Lung (tissue), 12 donors: ENCODE results near the gene PCBP3. TPM values are rescaled to one million over a fixed set of nuclear protein-coding genes. Genes with fewer than 3 reads are reported as not detected.

Source experiments
- ATAC-seq: fragments of 200-7000 bp; cut with Tn5 transposase; one replicate; pipeline ENCODE4 v1.9.1; 2020; ENCODE audit warnings: moderate number of reproducible peaks; ENCODE audit not compliant: insufficient read depth, low FRiP score
- DNase-seq, 3 donors: peaks; one replicate each; pipeline ENCODE4 v3.0.0-alpha.2; 2013 to 2017
- H3K27ac ChIP-seq, 2 donors: one replicate each; pipeline ENCODE4 v1.5.1; 2013; ENCODE audit warnings: mild to moderate bottlenecking in 2 of 2, moderate library complexity in 2 of 2, control low read depth in 1 of 2, inconsistent platforms in 1 of 2, low read depth in 1 of 2, low read length in 1 of 2
- H3K27me3 ChIP-seq, 3 donors: one replicate each; pipeline ENCODE4 v1.5.1; 2013; ENCODE audit warnings: low read length in 2 of 3; ENCODE audit not compliant: control insufficient read depth in 3 of 3, insufficient read depth in 3 of 3
- H3K36me3 ChIP-seq, 4 donors: one replicate each; pipeline ENCODE4 v1.5.1; 2013; ENCODE audit warnings: low read length in 4 of 4, mild to moderate bottlenecking in 1 of 4, moderate library complexity in 1 of 4; ENCODE audit not compliant: control insufficient read depth in 4 of 4, insufficient read depth in 4 of 4
- H3K4me1 ChIP-seq, 5 donors: one replicate each; pipeline ENCODE4 v1.5.1; 2013; ENCODE audit warnings: low read length in 5 of 5, mild to moderate bottlenecking in 2 of 5, moderate library complexity in 1 of 5; ENCODE audit not compliant: control insufficient read depth in 5 of 5, insufficient read depth in 5 of 5
- H3K4me3 ChIP-seq: one replicate; pipeline ENCODE4 v1.5.1; 2013; ENCODE audit warnings: mild to moderate bottlenecking, control low read depth, moderate library complexity
- H3K9ac ChIP-seq, 2 donors: one replicate each; pipeline ENCODE4 v1.5.1; 2013; ENCODE audit warnings: low read length in 2 of 2, control low read depth in 1 of 2; ENCODE audit not compliant: insufficient read depth in 1 of 2
- H3K9me3 ChIP-seq, 4 donors: one replicate each; pipeline ENCODE4 v1.5.1; 2013; ENCODE audit warnings: low read length in 3 of 4, mild to moderate bottlenecking in 1 of 4, moderate library complexity in 1 of 4; ENCODE audit not compliant: control insufficient read depth in 4 of 4, insufficient read depth in 3 of 4
- WGBS, 2 donors: extraction: QIAGEN DNeasy Blood & Tissue Kit; methylation state at CpG; one replicate each; pipeline ENCODE4 v1.1.7; 2013; 5-methylcytosine and 5-hydroxymethylcytosine counted together
- polyA plus RNA-seq, 2 donors: library from polyadenylated mRNA; stranded (reverse); fragments of 200-250 nt; gene quantifications; one replicate each; pipeline ENCODE4 v1.2.1, GENCODE V29; 2013
- total RNA-seq, 2 donors: library from RNA; depleted of rRNA in 1 of 2; stranded (reverse); fragments of >200 nt in 1 of 2; gene quantifications; one replicate each; pipeline ENCODE4 v1.2.1, GENCODE V29; 2014 to 2021
- TF ChIP-seq, protein P1 (sequence below): IDR thresholded peaks from 2 replicates; pipeline ENCODE4 v1.5.1; 2012; ENCODE audit warnings: mild to moderate bottlenecking; ENCODE audit errors: control extremely low read depth, extremely low read depth
- donor health status: control.
- donor health status: control.
- donor health status: Bipolar disorder and iron deficiency.
- donor health status: healthy.
- donor health status: DM: yes; HTN: yes; CAD: no.

Gene PCBP3
- total and polyA plus RNA-seq, 4 donors, result 1.6 to 8.2 (median 3.1) TPM

DNA sequence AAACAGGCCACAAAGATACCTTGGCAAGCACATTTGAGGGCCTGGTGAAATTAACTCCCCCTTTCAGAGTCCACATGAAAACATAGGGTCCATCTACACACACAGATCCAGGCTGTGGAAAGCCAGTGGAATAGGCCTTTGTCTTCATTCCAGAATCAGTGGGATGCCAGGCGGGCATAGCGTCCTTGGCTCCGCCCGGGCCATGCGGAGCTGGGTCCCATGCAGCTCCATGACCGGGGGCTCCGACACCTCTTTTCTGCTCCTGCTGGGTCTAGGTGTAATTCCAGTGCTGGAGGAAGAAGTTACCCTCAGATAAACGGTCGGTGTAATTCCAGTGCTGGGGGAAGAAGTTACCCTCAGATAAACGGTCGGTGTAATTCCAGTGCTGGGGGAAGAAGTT is 274.5 kb downstream of the PCBP3 start:
- H3K27me3 ChIP-seq, result no peaks in the 10 kb centered on the region

DNA sequence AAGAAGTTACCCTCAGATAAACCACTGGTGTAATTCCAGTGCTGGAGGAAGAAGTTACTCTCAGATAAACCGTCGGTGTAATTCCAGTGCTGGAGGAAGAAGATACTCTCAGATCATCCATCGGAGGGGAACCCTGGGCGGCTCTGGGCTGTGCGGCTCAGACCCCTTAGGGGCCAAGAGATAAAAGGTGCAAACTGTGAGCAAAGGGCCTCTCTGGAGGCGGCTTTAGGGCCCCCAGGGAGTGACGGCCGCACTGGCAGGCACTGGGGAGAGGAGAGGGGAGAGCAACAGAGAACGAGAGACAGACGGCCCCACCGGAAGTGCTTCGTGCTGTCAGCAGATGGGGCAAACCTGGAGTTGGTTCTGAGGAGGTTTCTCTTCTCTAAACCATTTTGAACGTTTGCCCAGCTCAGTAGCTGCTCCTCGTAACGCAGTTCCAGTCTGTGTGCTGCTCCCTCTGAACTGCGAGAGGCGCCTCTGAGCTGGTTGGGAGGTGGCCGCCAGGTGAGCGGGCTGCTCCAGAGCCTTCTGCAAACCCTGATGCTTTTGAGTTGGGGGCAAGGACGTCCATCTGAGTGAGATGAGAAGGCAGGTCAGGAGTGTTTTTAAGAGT is 275.4 kb downstream of the PCBP3 start:
- Histone ChIP-seq H3K27ac (no peak overlapping the region), H3K9ac (no peak overlapping the region), H3K4me1 (peaks cover 0 to 14% (median 0%) of the 10 kb centered on the region in 5 donors), H3K27me3 (no peaks in the 10 kb centered on the region), H3K4me3 (no peak overlapping the region), H3K9me3 (no peaks in the 10 kb centered on the region), H3K36me3 (no peaks in the 10 kb centered on the region)
- ATAC-seq (no peak), DNase-seq (peak in 2 of 3 donors; percentile 13 to 58)
- 65 to 79% methylated on average over 20 of the region's 20 CpGs for WGBS, 2 donors
- TF ChIP-seq, protein P1, sequence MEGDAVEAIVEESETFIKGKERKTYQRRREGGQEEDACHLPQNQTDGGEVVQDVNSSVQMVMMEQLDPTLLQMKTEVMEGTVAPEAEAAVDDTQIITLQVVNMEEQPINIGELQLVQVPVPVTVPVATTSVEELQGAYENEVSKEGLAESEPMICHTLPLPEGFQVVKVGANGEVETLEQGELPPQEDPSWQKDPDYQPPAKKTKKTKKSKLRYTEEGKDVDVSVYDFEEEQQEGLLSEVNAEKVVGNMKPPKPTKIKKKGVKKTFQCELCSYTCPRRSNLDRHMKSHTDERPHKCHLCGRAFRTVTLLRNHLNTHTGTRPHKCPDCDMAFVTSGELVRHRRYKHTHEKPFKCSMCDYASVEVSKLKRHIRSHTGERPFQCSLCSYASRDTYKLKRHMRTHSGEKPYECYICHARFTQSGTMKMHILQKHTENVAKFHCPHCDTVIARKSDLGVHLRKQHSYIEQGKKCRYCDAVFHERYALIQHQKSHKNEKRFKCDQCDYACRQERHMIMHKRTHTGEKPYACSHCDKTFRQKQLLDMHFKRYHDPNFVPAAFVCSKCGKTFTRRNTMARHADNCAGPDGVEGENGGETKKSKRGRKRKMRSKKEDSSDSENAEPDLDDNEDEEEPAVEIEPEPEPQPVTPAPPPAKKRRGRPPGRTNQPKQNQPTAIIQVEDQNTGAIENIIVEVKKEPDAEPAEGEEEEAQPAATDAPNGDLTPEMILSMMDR, result no peak

More for the DNA sequence above, 274.5 kb downstream of the PCBP3 start:
- Histone ChIP-seq H3K27ac (no peak overlapping the region), H3K4me1 (peaks cover 0 to 14% (median 0%) of the 10 kb centered on the region in 5 donors), H3K9ac (no peak overlapping the region), H3K9me3 (no peaks in the 10 kb centered on the region), H3K36me3 (no peaks in the 10 kb centered on the region), H3K4me3 (no peak overlapping the region)
- DNase-seq (no peak), ATAC-seq (no peak)
- WGBS, 2 donors, result 92 to 97% methylated on average over 9 of the region's 11 CpGs
- TF ChIP-seq, protein P1, result no peak

DNA sequence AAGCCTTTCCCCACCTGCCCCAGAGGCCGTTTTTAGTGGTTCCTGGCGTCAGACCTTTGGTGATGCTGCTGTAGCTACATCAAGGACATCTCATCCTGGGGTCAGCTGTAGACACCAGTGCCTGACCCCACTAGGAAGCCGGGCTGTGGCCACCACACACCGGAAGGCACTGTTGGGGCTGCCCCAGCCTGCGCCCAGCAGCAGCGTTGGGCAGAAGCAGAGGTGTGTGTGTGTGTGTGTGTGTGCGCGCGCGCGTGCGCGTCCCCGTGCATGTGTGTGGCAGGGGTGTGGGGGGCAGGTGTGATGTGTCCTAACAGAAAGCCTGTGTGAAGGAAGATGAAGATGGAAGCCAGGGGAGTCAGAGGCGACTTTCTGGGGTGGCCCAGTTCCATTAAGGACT is 276.1 kb downstream of the PCBP3 start:
- 78 to 80% methylated on average over 15 of the region's 15 CpGs for WGBS, 2 donors
- no peak overlapping the region for H3K4me3 ChIP-seq
- peaks cover 0 to 14% (median 0%) of the 10 kb centered on the region in 5 donors for H3K4me1 ChIP-seq
- H3K36me3 ChIP-seq, result no peaks in the 10 kb centered on the region
- no peak for ATAC-seq
- H3K9me3 ChIP-seq, result no peaks in the 10 kb centered on the region
- H3K27me3 ChIP-seq, result no peaks in the 10 kb centered on the region
- TF ChIP-seq, protein P1, result no peak
- no peak overlapping the region for H3K9ac ChIP-seq
- no peak for DNase-seq
- H3K27ac ChIP-seq, result no peak overlapping the region
